ENCODE data around the gene ARMC3.
"Not testable (repeated sequence)": the region's sequence is repeated elsewhere in the genome, so short reads cannot be mapped to it uniquely, and the experiment has no call there.

ARMC3 gene

GRCh38 chr10:22927661-22928403 is at the start of gene ARMC3:
Gene ARMC3, plus strand, starts transcription at chr10:22928053. Its CDS starts 3,944 bp downstream, at chr10:22931997.
- DNase-seq (ENCODE audit: low spot score) = no peak
- no peak for FAIRE-seq

- FAIRE-seq (no peak), DNase-seq (ENCODE audit: low spot score) (no peak)
Measured at GRCh38 chr10:22891797-22892196, 36.1 kb upstream of the ARMC3 start.

GRCh38 chr10:22893781-22894180 is 34.1 kb upstream of the ARMC3 start:
- no peak for DNase-seq (ENCODE audit: low spot score)
- FAIRE-seq = no peak

GRCh38 chr10:22894714-22895113 is 33.1 kb upstream of the ARMC3 start:
- DNase-seq (ENCODE audit: low spot score) (no peak), FAIRE-seq (no peak)

GRCh38 chr10:22895252-22895651 is 32.6 kb upstream of the ARMC3 start:
- DNase-seq (ENCODE audit: low spot score) = no peak
- FAIRE-seq = no peak

GRCh38 chr10:22897371-22897770 is 30.5 kb upstream of the ARMC3 start:
- DNase-seq (ENCODE audit: low spot score) (no peak), FAIRE-seq (no peak)

GRCh38 chr10:22899307-22899706 is 28.5 kb upstream of the ARMC3 start:
- FAIRE-seq = no peak
- DNase-seq (ENCODE audit: low spot score) = no peak

GRCh38 chr10:22899775-22900174 is 28.1 kb upstream of the ARMC3 start:
- DNase-seq (ENCODE audit: low spot score) (no peak), FAIRE-seq (no peak)

GRCh38 chr10:22900841-22901601 is 26.8 kb upstream of the ARMC3 start:
- no peak for FAIRE-seq
- DNase-seq (ENCODE audit: low spot score) = no peak

- not testable (repeated sequence) for FAIRE-seq; DNase-seq (ENCODE audit: low spot score)
Measured at GRCh38 chr10:22902147-22902546, 25.7 kb upstream of the ARMC3 start.

GRCh38 chr10:22903694-22904093 is 24.2 kb upstream of the ARMC3 start:
- DNase-seq (ENCODE audit: low spot score) = no peak
- FAIRE-seq = no peak

- FAIRE-seq = no peak
- no peak for DNase-seq (ENCODE audit: low spot score)
Measured at GRCh38 chr10:22906767-22907166, 21.1 kb upstream of the ARMC3 start.

- DNase-seq (ENCODE audit: low spot score) (no peak), FAIRE-seq (no peak)
Measured at GRCh38 chr10:22908837-22909236, 19.0 kb upstream of the ARMC3 start.

GRCh38 chr10:22909673-22910072 is 18.2 kb upstream of the ARMC3 start:
- FAIRE-seq; DNase-seq (ENCODE audit: low spot score): not testable (repeated sequence)

- FAIRE-seq (no peak), DNase-seq (ENCODE audit: low spot score) (no peak)
Measured at GRCh38 chr10:22911067-22911466, 16.8 kb upstream of the ARMC3 start.

- FAIRE-seq (no peak), DNase-seq (ENCODE audit: low spot score) (no peak)
Measured at GRCh38 chr10:22911889-22912762, 15.7 kb upstream of the ARMC3 start.

GRCh38 chr10:22912763-22913384 is 15.0 kb upstream of the ARMC3 start:
- no peak for FAIRE-seq
- DNase-seq (ENCODE audit: low spot score) = no peak

GRCh38 chr10:22913474-22914092 is 14.3 kb upstream of the ARMC3 start:
- no peak for FAIRE-seq

GRCh38 chr10:22915314-22915713 is 12.5 kb upstream of the ARMC3 start:
- FAIRE-seq (no peak), DNase-seq (ENCODE audit: low spot score) (no peak)

More at GRCh38 chr10:22913474-22914092, 14.3 kb upstream of the ARMC3 start:
- no peak for DNase-seq (ENCODE audit: low spot score)

- FAIRE-seq (no peak), DNase-seq (ENCODE audit: low spot score) (no peak)
Measured at GRCh38 chr10:22925088-22925487, 2.8 kb upstream of the ARMC3 start.

- FAIRE-seq (no peak), DNase-seq (ENCODE audit: low spot score) (no peak)
Measured at GRCh38 chr10:22927166-22927565, 687 bp upstream of the ARMC3 start.
